A673 (cell line): ENCODE results near the gene RRAGA. TPM values are rescaled to one million over a fixed set of nuclear protein-coding genes. Genes with fewer than 3 reads are reported as not detected.

Source experiments
- BruUV-seq: library from RNA; stranded (reverse); fragments of 400-500 nt; replicated peaks from 2 replicates; lab custom pipeline; 2021; lab: Mats Ljungman, UMichigan
- CTCF ChIA-PET: fragments of 300-600 bp; sonication (Branson Sonifier 250); formaldehyde crosslinking; loops from one replicate; lab custom pipeline; 2022; ENCODE audit warnings: antibody characterized with exemption; lab: Charles Lee
- POLR2A ChIA-PET: fragments of 300-600 bp; sonication (Branson Sonifier 250); formaldehyde crosslinking; loops from one replicate; lab custom pipeline; 2022; ENCODE audit warnings: antibody characterized with exemption; ENCODE audit not compliant: low non-redundant PET; lab: Charles Lee
- DNase-seq: peaks from one replicate; pipeline ENCODE4 v3.0.0-alpha.2; 2015; ENCODE audit warnings: low spot score
- H3K27ac ChIP-seq: fragments of 200-600 bp; sonication (generic); 2 replicates; pipeline ENCODE4 v1.5.1; 2016; ENCODE audit warnings: mixed run types, low read depth, mild to moderate bottlenecking, mixed read lengths, antibody characterized with exemption, low read length; ENCODE audit not compliant: poor library complexity, severe bottlenecking
- H3K27me3 ChIP-seq: fragments of 200-600 bp; sonication (generic); replicated peaks from 2 replicates; pipeline ENCODE4 v1.6.1; 2017; ENCODE audit warnings: mixed run types, low read depth, mild to moderate bottlenecking, mixed read lengths, antibody characterized with exemption, low read length; ENCODE audit not compliant: insufficient read depth, poor library complexity
- H3K36me3 ChIP-seq: fragments of 200-600 bp; sonication (generic); 2 replicates; pipeline ENCODE4 v1.6.1; 2016; ENCODE audit warnings: mixed run types, mild to moderate bottlenecking, mixed read lengths, antibody characterized with exemption, low read length; ENCODE audit not compliant: insufficient read depth, poor library complexity, severe bottlenecking
- H3K4me1 ChIP-seq: fragments of 200-600 bp; sonication (generic); 2 replicates; pipeline ENCODE4 v1.6.1; 2017; ENCODE audit warnings: mixed run types, mild to moderate bottlenecking, mixed read lengths, antibody characterized with exemption, low read length; ENCODE audit not compliant: insufficient read depth, poor library complexity, severe bottlenecking
- H3K4me3 ChIP-seq: fragments of 200-600 bp; sonication (generic); 2 replicates; pipeline ENCODE4 v1.5.1; 2016; ENCODE audit warnings: low read depth, mixed run types, mild to moderate bottlenecking, mixed read lengths, low read length; ENCODE audit not compliant: poor library complexity, severe bottlenecking
- H3K9me3 ChIP-seq: fragments of 200-600 bp; sonication (generic); 2 replicates; pipeline ENCODE4 v1.6.1; 2016; ENCODE audit warnings: mixed run types, low read depth, mild to moderate bottlenecking, mixed read lengths, antibody characterized with exemption, low read length; ENCODE audit not compliant: poor library complexity, severe bottlenecking
- EZH2 ChIP-seq: fragments of 200-600 bp; sonication (generic); IDR thresholded peaks from 2 replicates; pipeline ENCODE4 v1.6.1; 2017; ENCODE audit warnings: borderline replicate concordance, low read depth, mild to moderate bottlenecking, mixed read lengths, antibody characterized with exemption, low read length; ENCODE audit not compliant: poor library complexity, severe bottlenecking
- intact Hi-C: fragments of 100-400 bp; cut with micrococcal nuclease; formaldehyde crosslinking; loops from one replicate; pipeline ENCODE4 v1.10.0; 2022; ENCODE audit not compliant: unreplicated experiment
- total RNA-seq: library from RNA; stranded (reverse); gene quantifications from 2 replicates; pipeline ENCODE4 v1.2.3, GENCODE V29; 2021
- TF ChIP-seq, protein P1 (sequence below): fragments of 300-800, 200-600 bp; sonication (generic); conservative IDR thresholded peaks from 2 replicates; pipeline ENCODE4 v1.5.1; 2017; ENCODE audit warnings: low read depth, mild to moderate bottlenecking, antibody characterized with exemption, low read length, moderate library complexity, mixed read lengths

Gene RRAGA
- total RNA-seq, 1 experiment from 2014 or later: 33.0 TPM

DNA sequence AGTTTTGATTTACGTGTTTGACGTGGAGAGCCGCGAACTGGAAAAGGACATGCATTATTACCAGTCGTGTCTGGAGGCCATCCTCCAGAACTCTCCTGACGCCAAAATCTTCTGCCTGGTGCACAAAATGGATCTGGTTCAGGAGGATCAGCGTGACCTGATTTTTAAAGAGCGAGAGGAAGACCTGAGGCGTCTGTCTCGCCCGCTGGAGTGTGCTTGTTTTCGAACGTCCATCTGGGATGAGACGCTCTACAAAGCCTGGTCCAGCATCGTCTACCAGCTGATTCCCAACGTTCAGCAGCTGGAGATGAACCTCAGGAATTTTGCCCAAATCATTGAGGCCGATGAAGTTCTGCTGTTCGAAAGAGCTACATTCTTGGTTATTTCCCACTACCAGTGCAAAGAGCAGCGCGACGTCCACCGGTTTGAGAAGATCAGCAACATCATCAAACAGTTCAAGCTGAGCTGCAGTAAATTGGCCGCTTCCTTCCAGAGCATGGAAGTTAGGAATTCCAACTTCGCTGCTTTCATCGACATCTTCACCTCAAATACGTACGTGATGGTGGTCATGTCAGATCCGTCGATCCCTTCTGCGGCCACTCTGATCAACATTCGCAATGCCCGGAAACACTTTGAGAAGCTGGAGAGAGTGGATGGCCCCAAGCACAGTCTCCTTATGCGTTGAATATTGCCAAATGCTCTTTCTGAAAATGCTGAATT, 850 bp downstream of the RRAGA start:
- ChIA-PET POLR2A (no interaction called here), CTCF (no interaction called here)
- Histone ChIP-seq H3K27me3 (no peaks in the 10 kb centered on the region), H3K4me1 (no peaks in the 10 kb centered on the region), H3K27ac (peak overlapping the region; percentile 89), H3K36me3 (no peaks in the 10 kb centered on the region), H3K4me3 (peak overlapping the region; percentile 71), H3K9me3 (no peaks in the 10 kb centered on the region)
- intact Hi-C loops: loop anchor here (2.0 to 5.0 kb wide), 3 partner anchors 125 to 407 kb away; partner anchors contain the start of gene DENND4C
- BruUV-seq: no TSS peak
- peak; percentile 0 for DNase-seq
- no peak for TF ChIP-seq EZH2

GRCh38 chr9:19050637-19051591, 1.7 kb downstream of the RRAGA start:
- TF ChIP-seq, protein P1, sequence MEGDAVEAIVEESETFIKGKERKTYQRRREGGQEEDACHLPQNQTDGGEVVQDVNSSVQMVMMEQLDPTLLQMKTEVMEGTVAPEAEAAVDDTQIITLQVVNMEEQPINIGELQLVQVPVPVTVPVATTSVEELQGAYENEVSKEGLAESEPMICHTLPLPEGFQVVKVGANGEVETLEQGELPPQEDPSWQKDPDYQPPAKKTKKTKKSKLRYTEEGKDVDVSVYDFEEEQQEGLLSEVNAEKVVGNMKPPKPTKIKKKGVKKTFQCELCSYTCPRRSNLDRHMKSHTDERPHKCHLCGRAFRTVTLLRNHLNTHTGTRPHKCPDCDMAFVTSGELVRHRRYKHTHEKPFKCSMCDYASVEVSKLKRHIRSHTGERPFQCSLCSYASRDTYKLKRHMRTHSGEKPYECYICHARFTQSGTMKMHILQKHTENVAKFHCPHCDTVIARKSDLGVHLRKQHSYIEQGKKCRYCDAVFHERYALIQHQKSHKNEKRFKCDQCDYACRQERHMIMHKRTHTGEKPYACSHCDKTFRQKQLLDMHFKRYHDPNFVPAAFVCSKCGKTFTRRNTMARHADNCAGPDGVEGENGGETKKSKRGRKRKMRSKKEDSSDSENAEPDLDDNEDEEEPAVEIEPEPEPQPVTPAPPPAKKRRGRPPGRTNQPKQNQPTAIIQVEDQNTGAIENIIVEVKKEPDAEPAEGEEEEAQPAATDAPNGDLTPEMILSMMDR: no peak
- no peak for TF ChIP-seq EZH2
- Histone ChIP-seq H3K27ac (no peak overlapping the region), H3K9me3 (no peaks in the 10 kb centered on the region), H3K4me1 (no peaks in the 10 kb centered on the region), H3K27me3 (no peaks in the 10 kb centered on the region), H3K36me3 (no peaks in the 10 kb centered on the region), H3K4me3 (peak overlapping the region; percentile 71)
- intact Hi-C loops: no loop called here
- TSS peak; percentile 60 for BruUV-seq
- DNase-seq: no peak
- ChIA-PET CTCF (no interaction called here), POLR2A (no interaction called here)

- no peak for TF ChIP-seq EZH2
- TF ChIP-seq, protein P1: no peak
- DNase-seq: no peak
- no peaks in the 10 kb centered on the region for H3K27me3 ChIP-seq
- no peak overlapping the region for H3K4me3 ChIP-seq
- H3K9me3 ChIP-seq: no peaks in the 10 kb centered on the region
- ChIA-PET POLR2A (no interaction called here), CTCF (no interaction called here)
- BruUV-seq: no TSS peak
- intact Hi-C loops: no loop called here
- H3K27ac ChIP-seq: no peak overlapping the region
- no peaks in the 10 kb centered on the region for H3K4me1 ChIP-seq
- peaks cover 16% of the 10 kb centered on the region for H3K36me3 ChIP-seq
Observed at GRCh38 chr9:19057033-19057432, 7.8 kb downstream of the RRAGA start.
